Measurements from ENCODE around the gene BRI3BP. TPM values are rescaled to one million over a fixed set of nuclear protein-coding genes. Genes with fewer than 3 reads are reported as not detected.

The BRI3BP gene
- polyA plus RNA-seq, 3 donors: 4.4 to 6.9 (median 5.0) TPM

DNA sequence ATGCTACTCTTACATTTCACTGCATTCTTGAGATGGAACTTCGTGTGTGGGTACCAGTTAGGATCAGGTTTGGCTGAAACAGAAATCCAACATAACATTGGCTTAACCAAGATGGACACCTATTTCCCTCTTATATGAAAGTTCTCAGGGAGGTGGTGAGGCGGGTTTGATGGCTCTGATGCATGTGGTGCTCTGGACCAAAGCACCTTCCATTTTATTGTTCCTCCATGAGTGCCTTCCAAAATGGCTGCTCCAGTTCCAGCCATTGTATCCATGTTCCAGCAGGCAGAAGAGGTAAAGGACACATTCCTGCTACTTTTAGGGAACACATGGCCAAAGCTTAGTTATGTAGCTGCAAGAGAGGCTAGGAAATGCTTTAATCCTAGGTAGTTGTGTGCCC, 29.6 kb downstream of the BRI3BP start:
- peaks cover 45 to 78% of the 10 kb centered on the region in 2 donors for H3K36me3 Mint-ChIP-seq
- peaks cover 24 to 56% of the 10 kb centered on the region in 2 donors for H3K36me3 ChIP-seq (replicated peaks in 1 of 2; ENCODE audit: control insufficient read depth in 1 of 2, insufficient read depth in 2 of 2, low read length in 2 of 2)
- no peak overlapping the region for H2AFZ ChIP-seq (ENCODE audit: insufficient read depth, low read depth, low read length, poor library complexity, severe bottlenecking)
- no peak overlapping the region for H3K4me3 Mint-ChIP-seq
- no peaks in the 10 kb centered on the region for H3K27me3 ChIP-seq (ENCODE audit: control insufficient read depth in 2 of 2, insufficient read depth in 2 of 2, low read length in 2 of 2)
- TF ChIP-seq, protein P1, sequence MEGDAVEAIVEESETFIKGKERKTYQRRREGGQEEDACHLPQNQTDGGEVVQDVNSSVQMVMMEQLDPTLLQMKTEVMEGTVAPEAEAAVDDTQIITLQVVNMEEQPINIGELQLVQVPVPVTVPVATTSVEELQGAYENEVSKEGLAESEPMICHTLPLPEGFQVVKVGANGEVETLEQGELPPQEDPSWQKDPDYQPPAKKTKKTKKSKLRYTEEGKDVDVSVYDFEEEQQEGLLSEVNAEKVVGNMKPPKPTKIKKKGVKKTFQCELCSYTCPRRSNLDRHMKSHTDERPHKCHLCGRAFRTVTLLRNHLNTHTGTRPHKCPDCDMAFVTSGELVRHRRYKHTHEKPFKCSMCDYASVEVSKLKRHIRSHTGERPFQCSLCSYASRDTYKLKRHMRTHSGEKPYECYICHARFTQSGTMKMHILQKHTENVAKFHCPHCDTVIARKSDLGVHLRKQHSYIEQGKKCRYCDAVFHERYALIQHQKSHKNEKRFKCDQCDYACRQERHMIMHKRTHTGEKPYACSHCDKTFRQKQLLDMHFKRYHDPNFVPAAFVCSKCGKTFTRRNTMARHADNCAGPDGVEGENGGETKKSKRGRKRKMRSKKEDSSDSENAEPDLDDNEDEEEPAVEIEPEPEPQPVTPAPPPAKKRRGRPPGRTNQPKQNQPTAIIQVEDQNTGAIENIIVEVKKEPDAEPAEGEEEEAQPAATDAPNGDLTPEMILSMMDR (IDR thresholded peaks at IDR 0.05): no peak
- H3K9ac ChIP-seq (ENCODE audit: insufficient read depth, low read length, poor library complexity, severe bottlenecking): no peak overlapping the region
- no peaks in the 10 kb centered on the region for H3K79me2 ChIP-seq (ENCODE audit: insufficient read depth, low read length)
- no peak overlapping the region for H3K27ac ChIP-seq (ENCODE audit: low read depth in 1 of 2, low read length in 2 of 2)
- H3K27ac Mint-ChIP-seq: peak overlapping the region in 1 of 7 donors; percentile 61
- H3K4me1 Mint-ChIP-seq: peaks cover 3% of the 10 kb centered on the region
- H4K20me1 ChIP-seq (ENCODE audit: insufficient read depth, low read length): no peaks in the 10 kb centered on the region
- H3K4me1 ChIP-seq (ENCODE audit: control insufficient read depth in 1 of 2, insufficient read depth in 2 of 2, low read length in 2 of 2): no peaks in the 10 kb centered on the region
- intact Hi-C loops (cut with micrococcal nuclease): no loop called here
- no peaks in the 10 kb centered on the region for H3K27me3 Mint-ChIP-seq (ENCODE audit: low read depth in 3 of 3)
- H3K4me2 ChIP-seq (replicated peaks; ENCODE audit: extremely low read depth, low read length, poor library complexity, severe bottlenecking): no peak overlapping the region
- no peak for DNase-seq
- H3K9me3 ChIP-seq (replicated peaks in 1 of 2; ENCODE audit: control insufficient read depth in 1 of 2, insufficient read depth in 1 of 2, low read length in 2 of 2): peaks cover 0 to 5% of the 10 kb centered on the region in 2 donors
- no peak overlapping the region for H3K4me3 ChIP-seq (replicated peaks in 1 of 3; ENCODE audit: low read depth in 2 of 3, low read length in 3 of 3)
- peaks cover 0 to 8% (median 0%) of the 10 kb centered on the region in 7 donors for H3K9me3 Mint-ChIP-seq
- no CpG with 5 or more reads among the region's 2 CpGs for WGBS (ENCODE audit: insufficient coverage)

DNA sequence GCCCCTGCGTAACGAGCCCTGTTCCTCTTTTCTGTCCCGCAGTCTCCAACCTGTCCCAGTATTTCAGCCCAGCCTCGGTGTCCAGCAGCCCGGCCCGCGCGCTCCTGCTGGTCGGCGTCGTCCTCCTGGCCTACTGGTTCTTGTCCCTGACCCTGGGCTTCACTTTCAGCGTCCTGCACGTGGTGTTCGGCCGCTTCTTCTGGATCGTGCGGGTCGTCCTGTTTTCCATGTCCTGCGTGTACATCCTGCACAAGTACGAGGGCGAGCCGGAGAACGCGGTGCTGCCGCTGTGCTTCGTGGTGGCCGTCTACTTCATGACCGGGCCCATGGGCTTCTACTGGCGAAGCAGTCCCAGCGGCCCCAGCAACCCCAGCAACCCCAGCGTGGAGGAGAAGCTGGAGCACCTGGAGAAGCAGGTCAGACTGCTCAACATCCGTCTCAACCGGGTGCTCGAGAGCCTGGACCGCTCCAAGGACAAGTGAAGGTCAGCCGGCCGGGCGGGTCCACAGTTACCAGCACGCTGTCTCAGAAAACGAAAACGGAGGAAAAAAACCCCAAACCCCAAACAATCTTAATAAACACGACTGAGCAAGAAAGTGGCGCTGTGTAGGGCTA, 31.6 kb downstream of the BRI3BP start:
- H3K27me3 ChIP-seq (ENCODE audit: control insufficient read depth in 2 of 2, insufficient read depth in 2 of 2, low read length in 2 of 2): no peaks in the 10 kb centered on the region
- no peak for DNase-seq
- Mint-ChIP-seq H3K27ac (peak overlapping the region in 3 of 7 donors; percentile 18 to 54 (median 50)), H3K4me1 (peaks cover 3% of the 10 kb centered on the region), H3K4me3 (no peak overlapping the region), H3K36me3 (peaks cover 39 to 73% of the 10 kb centered on the region in 2 donors), H3K27me3 (ENCODE audit: low read depth in 3 of 3) (no peaks in the 10 kb centered on the region), H3K9me3 (peaks cover 0 to 8% (median 0%) of the 10 kb centered on the region in 7 donors)
- no peaks in the 10 kb centered on the region for H3K79me2 ChIP-seq (ENCODE audit: insufficient read depth, low read length)
- no peak overlapping the region for H3K9ac ChIP-seq (ENCODE audit: insufficient read depth, low read length, poor library complexity, severe bottlenecking)
- H3K4me2 ChIP-seq (replicated peaks; ENCODE audit: extremely low read depth, low read length, poor library complexity, severe bottlenecking): no peak overlapping the region
- peaks cover 0 to 5% of the 10 kb centered on the region in 2 donors for H3K9me3 ChIP-seq (replicated peaks in 1 of 2; ENCODE audit: control insufficient read depth in 1 of 2, insufficient read depth in 1 of 2, low read length in 2 of 2)
- 92% methylated on average over 38 of the region's 43 CpGs for WGBS (ENCODE audit: insufficient coverage)
- H3K4me3 ChIP-seq (replicated peaks in 1 of 3; ENCODE audit: low read depth in 2 of 3, low read length in 3 of 3): no peak overlapping the region
- no peaks in the 10 kb centered on the region for H4K20me1 ChIP-seq (ENCODE audit: insufficient read depth, low read length)
- H3K36me3 ChIP-seq (replicated peaks in 1 of 2; ENCODE audit: control insufficient read depth in 1 of 2, insufficient read depth in 2 of 2, low read length in 2 of 2): peaks cover 16 to 59% of the 10 kb centered on the region in 2 donors
- TF ChIP-seq, protein P1 (IDR thresholded peaks at IDR 0.05): no peak
- no peak overlapping the region for H3K27ac ChIP-seq (ENCODE audit: low read depth in 1 of 2, low read length in 2 of 2)
- H3K4me1 ChIP-seq (ENCODE audit: control insufficient read depth in 1 of 2, insufficient read depth in 2 of 2, low read length in 2 of 2): no peaks in the 10 kb centered on the region
- H2AFZ ChIP-seq (ENCODE audit: insufficient read depth, low read depth, low read length, poor library complexity, severe bottlenecking): no peak overlapping the region
- intact Hi-C loops (cut with micrococcal nuclease): loop anchor here in 1 of 2 donors (2.0 kb wide), 1 partner anchor 48 kb away; no protein-coding TSS in a partner anchor
